Tibial nerve (tissue), 4 donors: ENCODE data around the gene TEKT3. TPM values are rescaled to one million over a fixed set of nuclear protein-coding genes. Genes with fewer than 3 reads are reported as not detected.
A peak's percentile ranks its signal among the peaks of the same experiment; 100 is the strongest.

Experiments used
- DNase-seq, 2 donors: peaks; one replicate each; pipeline ENCODE4 v3.0.0-alpha.2; 2019; ENCODE audit warnings: low spot score in 2 of 2
- H3K27ac ChIP-seq, 4 donors: fragments of 200-600 bp; sonication (generic) in 3 of 4; one replicate each; pipeline ENCODE4 v1.5.1; 2017 to 2019; ENCODE audit warnings: mild to moderate bottlenecking in 1 of 4
- H3K27me3 ChIP-seq, 2 donors: fragments of 200-600 bp; sonication (generic) in 1 of 2; one replicate each; pipeline versions ENCODE4 v1.5.1 to v1.6.0; 2017 to 2019
- H3K36me3 ChIP-seq, 3 donors: fragments of 200-600 bp; sonication (generic); one replicate each; pipeline ENCODE4 v1.5.1; 2018 to 2019
- H3K4me1 ChIP-seq, 4 donors: fragments of 200-600 bp; sonication (generic) in 3 of 4; one replicate each; pipeline ENCODE4 v1.5.1; 2017 to 2019
- H3K4me3 ChIP-seq, 4 donors: fragments of 200-600 bp; sonication (generic) in 3 of 4; one replicate each; pipeline ENCODE4 v1.5.1; 2017 to 2019; ENCODE audit warnings: mild to moderate bottlenecking in 1 of 4, moderate library complexity in 1 of 4
- H3K9me3 ChIP-seq, 4 donors: fragments of 200-600 bp; sonication (generic) in 3 of 4; one replicate each; pipeline ENCODE4 v1.5.1; 2017 to 2019
- CTCF ChIP-seq, 5 experiments: fragments of 200-600 bp in 3 of 5; fragments of 450-650 bp in 2 of 5; sonication (generic) in 3 of 5; IDR thresholded peaks; one replicate each; pipeline ENCODE4 v1.5.1; 2016 to 2019; ENCODE audit warnings: antibody characterized with exemption in 5 of 5, mild to moderate bottlenecking in 3 of 5, moderate library complexity in 2 of 5
- EP300 ChIP-seq, 2 donors: sonication (generic); formaldehyde crosslinking; IDR thresholded peaks; one replicate each; pipeline ENCODE4 v1.6.1; 2017; ENCODE audit warnings: antibody characterized with exemption in 2 of 2, mild to moderate bottlenecking in 1 of 2
- POLR2A ChIP-seq, 2 donors: fragments of 450-650 bp; IDR thresholded peaks; one replicate each; pipeline ENCODE4 v1.6.1; 2017; ENCODE audit warnings: antibody characterized with exemption in 2 of 2, mild to moderate bottlenecking in 2 of 2, moderate library complexity in 2 of 2
- WGBS, 2 donors: methylation state at CpG; one replicate each; pipeline ENCODE4 v1.1.5; 2018; 5-methylcytosine and 5-hydroxymethylcytosine counted together
- total RNA-seq, 4 donors: library from RNA; depleted of rRNA; stranded (reverse); fragments of >200 nt; gene quantifications; one replicate each; pipeline ENCODE4 v1.1.0, GENCODE V29; 2016

Gene TEKT3
- total RNA-seq, 4 donors from 2014 or later: 0.20 to 3.7 (median 1.0) TPM

- 61 to 75% methylated on average over 13 of the region's 13 CpGs for WGBS, 2 donors
- Histone ChIP-seq H3K36me3 (no peaks in the 10 kb centered on the region), H3K9me3 (no peaks in the 10 kb centered on the region), H3K27ac (peak overlapping the region in 3 of 4 donors; percentile 96 to 100 (median 98)), H3K4me3 (peak overlapping the region in 1 of 4 donors; percentile 76), H3K27me3 (no peaks in the 10 kb centered on the region), H3K4me1 (peaks cover 0 to 53% (median 11%) of the 10 kb centered on the region in 4 donors)
- DNase-seq: no peak
- TF ChIP-seq CTCF (IDR thresholded peaks at IDR 0.05) (no peak), POLR2A (IDR thresholded peaks at IDR 0.05) (no peak), EP300 (IDR thresholded peaks at IDR 0.05) (no peak)
These were observed 74.9 kb downstream of the TEKT3 start for GRCh38 chr17:15266325-15267125.

- H3K4me3 ChIP-seq: peak within 1 kb of the TSS; percentile 65 to 76 (median 68)
- no peaks in the 10 kb centered on the region for H3K9me3 ChIP-seq
- peak within 1 kb of the TSS; percentile 92 to 100 (median 97) for H3K27ac ChIP-seq
- DNase-seq: peak in 1 of 2 donors; percentile 68
- peaks cover 0 to 45% (median 12%) of the 10 kb centered on the region in 4 donors for H3K4me1 ChIP-seq
- H3K36me3 ChIP-seq: peaks cover 0 to 3% (median 0%) of the 10 kb centered on the region in 3 donors
- peak in 3 of 5 experiments; percentile 6 to 44 (median 43) for TF ChIP-seq CTCF (IDR thresholded peaks at IDR 0.05)
- TF ChIP-seq EP300 (IDR thresholded peaks at IDR 0.05): peak in 1 of 2 donors; percentile 59
- TF ChIP-seq POLR2A (IDR thresholded peaks at IDR 0.05): peak in 1 of 2 donors; percentile 24
- WGBS, 2 donors: 24 to 33% methylated on average over 4 to 6 of the region's 6 CpGs
- no peaks in the 10 kb centered on the region for H3K27me3 ChIP-seq
These were observed 76.3 kb downstream of the TEKT3 start, which contains the start of gene PMP22 for GRCh38 chr17:15265131-15265530. TSS of gene PMP22 (minus strand) at chr17:15265326. CDS start at chr17:15260727, 4,599 bp downstream.

GRCh38 chr17:15264542-15264941 lies 76.9 kb downstream of the TEKT3 start:
- H3K27ac ChIP-seq: peak overlapping the region; percentile 92 to 100 (median 97)
- TF ChIP-seq CTCF (IDR thresholded peaks at IDR 0.05) (no peak), EP300 (IDR thresholded peaks at IDR 0.05) (no peak), POLR2A (IDR thresholded peaks at IDR 0.05) (no peak)
- H3K27me3 ChIP-seq: no peaks in the 10 kb centered on the region
- H3K4me3 ChIP-seq: peak overlapping the region; percentile 65 to 76 (median 68)
- DNase-seq: no peak
- H3K9me3 ChIP-seq: no peaks in the 10 kb centered on the region
- H3K36me3 ChIP-seq: peaks cover 0 to 9% (median 0%) of the 10 kb centered on the region in 3 donors
- peaks cover 0 to 45% (median 11%) of the 10 kb centered on the region in 4 donors for H3K4me1 ChIP-seq
- 24 to 57% methylated on average over 2 of the region's 2 CpGs for WGBS, 2 donors

GRCh38 chr17:15263680-15264079 lies 77.7 kb downstream of the TEKT3 start:
- no peak for TF ChIP-seq EP300 (IDR thresholded peaks at IDR 0.05)
- TF ChIP-seq CTCF (IDR thresholded peaks at IDR 0.05): no peak
- no peak for TF ChIP-seq POLR2A (IDR thresholded peaks at IDR 0.05)
- Histone ChIP-seq H3K4me1 (peaks cover 0 to 45% (median 14%) of the 10 kb centered on the region in 4 donors), H3K4me3 (peak overlapping the region; percentile 65 to 76 (median 68)), H3K36me3 (peaks cover 0 to 18% (median 3%) of the 10 kb centered on the region in 3 donors), H3K27ac (peak overlapping the region; percentile 92 to 100 (median 97)), H3K27me3 (no peaks in the 10 kb centered on the region), H3K9me3 (no peaks in the 10 kb centered on the region)
- 13 to 16% methylated on average over 3 of the region's 3 CpGs for WGBS, 2 donors
- DNase-seq: no peak

GRCh38 chr17:15263206-15263579 lies 78.2 kb downstream of the TEKT3 start:
- DNase-seq: peak; percentile 85 to 90
- Histone ChIP-seq H3K9me3 (no peaks in the 10 kb centered on the region), H3K4me3 (peak overlapping the region; percentile 65 to 76 (median 68)), H3K36me3 (peaks cover 0 to 22% (median 3%) of the 10 kb centered on the region in 3 donors), H3K4me1 (peaks cover 0 to 45% (median 19%) of the 10 kb centered on the region in 4 donors), H3K27ac (peak overlapping the region; percentile 92 to 100 (median 97)), H3K27me3 (no peaks in the 10 kb centered on the region)
- no peak for TF ChIP-seq CTCF (IDR thresholded peaks at IDR 0.05)
- TF ChIP-seq POLR2A (IDR thresholded peaks at IDR 0.05): peak; percentile 37 to 46
- TF ChIP-seq EP300 (IDR thresholded peaks at IDR 0.05): peak in 1 of 2 donors; percentile 78
- WGBS, 2 donors: 0 to 2% methylated on average over 17 of the region's 17 CpGs
